ENCODE results near the gene PDP2.
A peak's percentile ranks its signal among the peaks of the same experiment; 100 is the strongest.

Gene PDP2

DNA sequence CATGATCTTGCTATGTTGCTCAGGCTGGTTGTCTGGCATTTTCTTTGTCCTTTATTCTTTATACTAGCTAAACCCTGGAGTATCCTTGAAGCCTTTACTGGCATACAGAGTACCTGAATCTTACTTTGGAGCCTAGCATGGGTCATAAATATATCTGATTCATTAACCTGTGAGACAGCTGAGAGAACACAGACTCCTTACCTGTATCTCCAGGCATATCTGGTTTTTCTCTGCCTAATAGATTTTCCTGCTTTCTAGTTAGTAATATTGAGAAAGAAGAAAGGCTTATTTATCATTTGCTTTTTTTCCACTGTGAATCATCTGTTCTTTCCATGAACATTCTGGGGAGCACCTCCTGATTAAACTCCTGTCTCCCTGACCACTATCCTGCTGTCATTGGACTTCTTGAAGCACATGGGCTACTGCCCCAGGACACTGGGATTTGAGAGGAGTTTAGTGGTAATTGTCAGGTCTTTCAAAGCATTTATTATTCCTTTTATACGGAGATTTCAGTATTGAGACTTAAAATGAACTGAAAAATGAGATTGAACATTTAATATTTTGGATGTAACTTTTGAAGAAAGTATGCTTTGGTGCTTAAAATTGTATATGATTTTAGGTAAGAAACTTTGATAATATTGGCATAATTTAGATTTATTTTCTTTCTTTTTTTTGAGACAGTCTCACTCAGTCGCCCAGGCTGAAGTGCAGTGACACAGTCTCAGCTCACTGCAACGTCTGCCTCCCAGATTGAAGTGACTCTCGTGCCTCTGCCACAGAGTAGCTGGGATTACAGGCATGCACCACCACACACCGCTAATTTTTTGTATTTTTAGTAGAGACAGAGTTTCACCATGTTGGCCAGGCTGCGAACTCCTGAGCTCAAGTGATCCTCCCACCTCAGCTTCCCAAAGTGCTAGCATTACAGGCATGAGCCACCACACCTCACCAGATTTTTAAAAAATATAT is 8.6 kb downstream of the PDP2 start:
- TF ChIP-seq, protein P1, sequence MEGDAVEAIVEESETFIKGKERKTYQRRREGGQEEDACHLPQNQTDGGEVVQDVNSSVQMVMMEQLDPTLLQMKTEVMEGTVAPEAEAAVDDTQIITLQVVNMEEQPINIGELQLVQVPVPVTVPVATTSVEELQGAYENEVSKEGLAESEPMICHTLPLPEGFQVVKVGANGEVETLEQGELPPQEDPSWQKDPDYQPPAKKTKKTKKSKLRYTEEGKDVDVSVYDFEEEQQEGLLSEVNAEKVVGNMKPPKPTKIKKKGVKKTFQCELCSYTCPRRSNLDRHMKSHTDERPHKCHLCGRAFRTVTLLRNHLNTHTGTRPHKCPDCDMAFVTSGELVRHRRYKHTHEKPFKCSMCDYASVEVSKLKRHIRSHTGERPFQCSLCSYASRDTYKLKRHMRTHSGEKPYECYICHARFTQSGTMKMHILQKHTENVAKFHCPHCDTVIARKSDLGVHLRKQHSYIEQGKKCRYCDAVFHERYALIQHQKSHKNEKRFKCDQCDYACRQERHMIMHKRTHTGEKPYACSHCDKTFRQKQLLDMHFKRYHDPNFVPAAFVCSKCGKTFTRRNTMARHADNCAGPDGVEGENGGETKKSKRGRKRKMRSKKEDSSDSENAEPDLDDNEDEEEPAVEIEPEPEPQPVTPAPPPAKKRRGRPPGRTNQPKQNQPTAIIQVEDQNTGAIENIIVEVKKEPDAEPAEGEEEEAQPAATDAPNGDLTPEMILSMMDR (IDR thresholded peaks at IDR 0.05): no peak

DNA sequence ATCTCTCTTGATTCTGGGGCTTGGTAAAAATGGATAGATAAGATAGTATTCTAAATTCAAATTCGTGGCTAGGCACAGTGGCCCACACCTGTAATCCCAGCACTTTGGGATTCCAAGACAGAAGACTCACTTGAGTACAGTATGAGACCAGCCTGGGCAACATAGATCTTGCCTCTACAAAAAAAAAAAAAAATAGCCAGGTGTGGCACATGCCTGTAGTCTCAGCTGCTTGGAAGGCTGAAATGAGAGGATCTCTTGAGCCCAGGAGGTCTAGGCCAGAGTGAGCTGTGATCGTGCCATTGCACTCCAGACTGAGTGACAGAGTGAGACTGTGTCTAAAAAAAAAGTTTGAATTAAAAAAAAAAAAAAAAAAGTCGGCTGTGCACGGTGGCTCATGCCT is 9.3 kb downstream of the PDP2 start:
- TF ChIP-seq, protein P1 (IDR thresholded peaks at IDR 0.05): no peak

DNA sequence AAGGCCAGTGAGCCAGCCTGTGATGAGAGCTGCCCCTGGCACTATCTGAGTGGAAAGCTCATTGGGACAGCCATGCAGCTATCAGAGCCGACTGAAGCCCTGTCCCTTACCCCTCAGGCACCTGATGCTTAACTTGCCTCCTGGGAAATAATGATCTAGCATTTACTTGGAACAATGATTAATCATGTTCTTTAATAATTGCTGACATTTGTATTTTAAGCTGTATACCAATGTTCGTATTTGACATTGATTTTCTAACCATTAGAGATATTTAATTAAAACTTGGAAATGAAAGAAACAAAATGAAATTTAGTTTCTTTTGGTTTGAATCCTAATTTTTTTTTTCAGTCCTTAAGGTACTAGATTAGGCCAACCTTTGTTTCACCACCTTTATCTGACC is 10.5 kb downstream of the PDP2 start:
- TF ChIP-seq, protein P1 (IDR thresholded peaks at IDR 0.05): no peak

DNA sequence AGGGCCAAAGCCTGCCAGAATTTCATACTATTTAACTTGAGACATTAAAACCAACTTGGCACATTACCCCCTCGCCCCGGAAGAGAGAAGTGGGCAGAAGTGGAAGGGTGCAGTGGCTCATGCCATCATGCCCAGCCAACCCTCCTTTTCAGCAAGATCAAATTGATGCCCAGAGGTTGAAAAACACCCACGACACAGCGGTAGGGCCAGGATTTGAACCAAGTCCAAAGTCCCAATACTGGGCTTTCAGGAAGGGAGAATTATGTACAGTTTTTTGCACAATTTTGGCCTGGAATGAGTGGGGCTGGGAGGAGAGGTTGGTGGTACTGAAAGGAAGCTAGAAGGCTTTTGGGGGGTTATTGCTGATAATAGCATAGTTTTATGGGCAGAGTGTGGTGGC is 11.0 kb downstream of the PDP2 start:
- TF ChIP-seq, protein P1 (IDR thresholded peaks at IDR 0.05): no peak

DNA sequence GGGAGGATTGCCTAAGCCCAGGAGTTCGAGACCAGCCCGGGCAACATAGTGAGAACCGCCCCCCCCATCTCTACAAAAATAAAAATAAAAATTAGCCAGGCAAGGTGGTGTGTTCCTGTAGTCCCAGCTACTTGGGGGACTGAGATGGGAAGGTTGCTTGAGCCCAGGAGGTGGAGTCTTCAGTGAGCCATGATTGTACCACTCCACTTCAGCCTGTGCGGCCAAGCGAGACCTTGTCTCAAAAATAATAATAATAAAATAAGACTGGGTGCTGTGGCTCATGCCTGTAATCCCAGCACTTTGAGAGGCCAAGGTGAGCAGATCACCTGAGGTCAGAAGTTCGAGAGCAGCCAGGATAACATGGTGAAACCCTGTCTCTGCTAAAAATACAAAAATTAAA is 11.5 kb downstream of the PDP2 start:
- TF ChIP-seq, protein P1 (IDR thresholded peaks at IDR 0.05): no peak

DNA sequence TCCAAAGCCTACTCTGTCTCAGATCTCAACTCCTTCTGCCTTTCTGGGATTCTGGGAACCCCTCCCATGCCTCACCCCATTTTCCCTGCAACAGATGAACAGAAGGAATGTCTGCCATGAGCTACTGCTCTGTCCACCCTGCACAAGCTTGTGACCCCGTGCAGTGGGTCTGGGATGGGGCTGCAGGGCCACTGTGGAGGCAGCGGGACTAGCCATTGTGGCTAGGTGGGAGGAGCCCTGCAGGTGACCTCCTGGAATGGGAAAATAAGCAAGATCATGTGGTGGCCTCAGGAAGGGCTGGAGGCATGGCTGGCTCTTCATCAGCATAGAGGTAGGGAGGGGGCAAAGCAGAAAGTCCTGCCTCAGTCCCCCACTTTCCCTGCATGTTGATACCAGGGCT is 13.7 kb downstream of the PDP2 start:
- TF ChIP-seq, protein P1 (IDR thresholded peaks at IDR 0.05): no peak

DNA sequence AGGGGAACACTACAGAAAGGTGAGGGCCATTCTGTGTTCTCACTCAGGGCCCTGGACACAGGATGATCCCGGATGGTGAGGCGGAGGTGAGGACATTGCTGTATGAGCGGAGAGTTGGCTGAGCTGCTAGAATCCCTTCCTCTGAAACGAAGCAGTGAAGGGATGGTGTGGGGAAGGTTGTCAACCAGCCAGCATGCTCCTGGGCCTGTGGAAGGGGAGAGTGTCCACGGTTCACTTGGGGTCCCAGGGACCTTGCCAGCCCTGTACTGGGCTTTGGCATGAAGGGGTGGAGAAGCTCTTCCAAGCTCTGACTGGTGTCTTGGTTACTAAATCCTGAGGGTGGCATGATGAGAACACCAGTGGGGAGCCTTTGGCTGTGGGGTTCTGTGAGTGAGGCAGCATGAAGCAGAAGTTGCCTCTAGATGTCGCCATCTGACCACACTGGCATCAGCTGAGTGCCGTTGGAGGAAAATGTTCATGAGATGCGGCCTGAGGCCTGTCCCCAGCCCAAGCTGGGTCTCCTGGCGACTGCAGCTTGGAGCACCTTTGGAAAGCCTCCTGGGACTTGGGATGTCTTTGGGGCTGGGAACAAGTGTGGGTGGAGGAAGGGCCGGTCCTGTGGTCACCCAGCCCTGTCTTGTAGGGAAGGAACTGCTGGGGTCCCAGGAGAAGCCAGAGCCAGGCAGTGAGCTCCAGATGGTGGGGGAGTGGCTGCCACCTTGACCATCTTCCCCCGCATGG is 14.8 kb downstream of the PDP2 start:
- TF ChIP-seq, protein P1 (IDR thresholded peaks at IDR 0.05): peak; percentile 82

All from LNCAP (cell line).